DND-41 (cell line): ENCODE data around the gene KDM8.

Experiments
- CTCF ChIP-seq: IDR thresholded peaks from 2 replicates; pipeline ENCODE4 v1.5.1; 2012; ENCODE audit warnings: borderline replicate concordance, low read length, moderate library complexity, mild to moderate bottlenecking; ENCODE audit not compliant: poor library complexity, severe bottlenecking; ENCODE audit errors: extremely low read depth
- EZH2 ChIP-seq: IDR thresholded peaks from 3 replicates; pipeline ENCODE4 v1.6.1; 2012; ENCODE audit warnings: borderline replicate concordance, low read depth, mild to moderate bottlenecking, moderate library complexity, low read length, inconsistent platforms; ENCODE audit not compliant: severe bottlenecking

GRCh38 chr16:27197004-27197403, 6.3 kb upstream of the KDM8 start:
- TF ChIP-seq CTCF (no peak), EZH2 (no peak)
